Measurements from ENCODE around the gene KLK13.

Gene KLK13

DNA sequence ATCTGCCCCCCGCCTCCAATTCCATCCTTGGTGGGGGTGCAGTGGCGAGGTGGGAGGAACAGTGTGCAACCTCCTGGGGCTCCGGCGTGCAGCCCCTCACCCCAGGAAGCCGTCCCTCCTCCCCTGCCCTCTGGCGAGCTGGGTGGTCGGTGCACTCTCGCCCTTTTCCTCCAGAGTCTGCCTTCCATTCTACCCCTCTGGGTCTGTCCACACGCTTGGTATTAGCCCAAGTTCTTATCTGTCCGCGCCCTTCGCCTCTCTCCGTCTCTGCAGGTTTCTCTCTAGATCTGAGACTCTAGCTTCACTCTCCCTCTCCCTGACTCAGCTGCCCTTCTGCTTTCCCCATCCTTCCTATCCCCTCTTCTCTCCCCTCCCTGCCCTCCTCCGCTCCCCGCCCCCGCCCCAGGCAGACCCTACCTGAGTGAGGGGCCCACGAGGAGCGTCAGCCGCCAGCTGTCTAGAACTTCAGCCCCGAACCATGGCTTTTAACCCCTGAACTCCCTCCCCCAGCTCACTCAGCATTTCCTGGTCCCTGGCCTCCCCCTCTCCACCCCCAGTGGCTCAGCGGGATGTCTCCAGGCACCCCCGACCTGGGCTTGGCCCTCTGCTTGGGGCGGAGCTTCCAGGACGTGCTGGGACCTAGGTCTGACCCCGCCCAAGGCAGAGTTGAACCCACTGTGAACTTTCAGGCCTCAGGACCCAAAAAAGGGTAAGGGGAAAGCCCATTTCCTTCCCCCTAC, 499 bp upstream of the KLK13 start:
- DNase-seq (ENCODE audit: low read depth in 3 of 3, low spot score in 1 of 3) = no peak

- DNase-seq (ENCODE audit: low read depth in 3 of 3, low spot score in 1 of 3) = no peak
Measured at GRCh38 chr19:51063664-51064063, 1.2 kb downstream of the KLK13 start.

- DNase-seq (ENCODE audit: low read depth in 3 of 3, low spot score in 1 of 3) = no peak
Measured at GRCh38 chr19:51060973-51061372, 3.9 kb downstream of the KLK13 start.

DNA sequence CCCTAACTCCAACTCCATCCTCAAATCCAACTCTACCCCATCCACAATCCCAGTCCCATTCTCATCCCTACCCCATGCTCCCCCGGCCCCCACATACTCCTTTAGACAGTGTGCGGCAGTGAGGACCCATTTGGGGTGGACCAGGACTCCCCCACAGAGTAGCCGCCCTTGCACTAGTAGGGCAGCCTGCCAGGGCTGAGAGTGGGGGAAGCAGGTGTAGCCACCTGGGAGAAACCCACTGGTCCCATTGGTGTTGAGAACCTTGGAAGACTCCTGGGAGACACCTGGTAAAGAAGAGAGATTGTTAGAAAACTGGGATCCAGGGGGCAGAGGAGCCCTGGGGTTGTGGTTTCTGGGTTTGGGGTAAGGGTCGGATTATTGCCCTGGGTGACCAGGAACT, 4.6 kb downstream of the KLK13 start:
- no peak for DNase-seq (ENCODE audit: low read depth in 3 of 3, low spot score in 1 of 3)

DNA sequence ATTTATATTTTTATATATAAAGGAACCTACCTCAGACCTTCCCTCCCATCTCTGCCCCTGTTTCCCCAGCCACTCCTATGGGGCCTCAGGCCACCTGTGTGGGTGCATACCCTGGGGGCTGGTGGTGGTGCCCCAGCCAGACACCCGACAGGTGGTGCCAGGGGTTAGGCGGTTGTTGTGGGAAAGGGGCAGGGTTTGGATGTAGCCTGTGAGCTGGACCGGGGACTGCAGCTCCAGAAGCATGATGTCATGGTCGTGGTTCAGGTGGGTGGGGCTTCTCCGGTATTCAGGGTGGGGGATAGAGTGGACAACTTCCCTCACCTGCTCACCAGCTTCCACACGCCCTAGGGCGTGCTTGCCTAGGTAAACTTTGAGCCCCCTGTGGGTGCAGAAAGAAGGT, 5.2 kb downstream of the KLK13 start:
- no peak for DNase-seq (ENCODE audit: low read depth in 3 of 3, low spot score in 1 of 3)

- DNase-seq (ENCODE audit: low read depth in 3 of 3, low spot score in 1 of 3) = no peak
Measured at GRCh38 chr19:51055866-51056265, 9.0 kb downstream of the KLK13 start.

DNA sequence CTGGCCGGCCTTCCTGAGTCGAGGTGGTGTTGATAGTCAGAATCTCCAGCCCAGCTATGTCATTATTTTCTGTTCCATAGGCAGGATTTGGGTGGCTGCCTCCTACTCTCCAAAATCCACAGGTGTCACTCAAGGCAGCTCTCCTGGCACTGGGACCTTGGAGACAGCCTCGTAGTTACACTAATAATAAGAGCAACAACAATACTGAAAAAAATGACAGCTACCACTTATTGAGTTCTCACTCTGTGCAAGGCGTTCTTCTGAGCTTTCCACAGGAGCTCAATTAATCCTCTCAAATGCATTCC, 17.9 kb downstream of the KLK13 start:
- DNase-seq (ENCODE audit: low read depth in 3 of 3, low spot score in 1 of 3) = no peak

- no peak for DNase-seq (ENCODE audit: low read depth in 3 of 3, low spot score in 1 of 3)
Measured at GRCh38 chr19:51044327-51044726, 20.6 kb downstream of the KLK13 start.

DNA sequence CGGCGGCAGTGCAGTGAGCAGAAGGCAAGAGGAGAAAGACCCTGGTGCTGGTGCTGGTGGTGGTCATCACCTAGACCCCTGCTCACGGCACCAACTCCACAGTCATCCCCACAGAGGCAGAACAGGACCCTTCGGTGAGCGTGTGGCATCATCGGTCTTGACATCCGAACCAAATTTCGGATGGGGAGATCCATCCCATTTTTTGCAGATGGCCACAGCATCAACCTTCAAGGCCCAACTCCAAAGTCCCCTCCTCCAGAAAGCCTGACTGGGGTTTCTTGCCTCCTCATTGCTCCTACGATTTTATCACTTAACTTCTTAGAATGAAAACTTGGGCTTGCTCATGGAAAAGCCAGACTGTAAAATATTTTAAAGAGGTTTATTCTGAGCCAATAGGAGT, 21.4 kb downstream of the KLK13 start:
- DNase-seq (ENCODE audit: low read depth in 3 of 3, low spot score in 1 of 3) = no peak

DNA sequence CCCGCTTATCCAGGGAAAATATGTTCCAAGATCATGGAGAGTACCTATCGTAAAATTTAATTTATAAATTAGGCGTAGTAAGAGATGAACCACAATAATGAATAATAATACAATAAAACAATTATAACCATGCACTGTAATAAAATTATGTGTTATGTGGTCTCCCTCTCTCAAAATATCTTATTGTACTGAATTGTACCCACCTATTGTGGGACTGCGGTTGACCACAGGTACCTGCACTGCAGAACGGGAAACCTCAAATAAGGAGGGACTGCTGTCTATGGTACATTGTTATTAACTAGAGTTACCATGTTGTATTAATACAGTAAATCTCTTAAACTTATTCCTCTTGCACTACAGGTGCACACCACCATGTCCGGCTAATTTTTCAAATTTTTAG, 24.7 kb downstream of the KLK13 start:
- no peak for DNase-seq (ENCODE audit: low read depth in 3 of 3, low spot score in 1 of 3)

GRCh38 chr19:51036519-51036918, 28.4 kb downstream of the KLK13 start:
- DNase-seq (ENCODE audit: low read depth in 3 of 3, low spot score in 1 of 3) = no peak

DNA sequence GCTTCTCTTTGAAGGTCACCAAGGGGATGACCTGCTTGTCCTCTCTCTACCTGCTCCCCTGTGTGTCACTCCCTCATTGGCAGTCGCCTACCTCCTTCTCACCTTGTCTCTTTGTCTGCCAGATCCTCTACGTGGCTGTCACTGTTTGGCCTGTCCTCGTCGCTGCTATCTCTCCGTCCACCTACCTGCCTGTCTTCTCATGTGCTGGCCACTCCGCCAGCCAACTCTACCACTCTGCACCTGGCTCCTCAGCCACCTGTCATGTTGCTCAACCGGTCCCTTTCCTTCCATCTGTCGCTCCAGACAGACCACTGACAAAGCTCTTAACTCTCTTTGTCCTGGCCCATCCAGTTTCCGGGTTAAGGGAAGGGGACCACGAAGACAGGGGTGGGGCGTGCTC, 30.2 kb downstream of the KLK13 start, which contains the start of gene KLK12:
KLK12 (minus strand) TSS at position 299 of the 400 bp plus-strand sequence. CDS start 381 bp downstream, outside the sequence.
- no peak for DNase-seq (ENCODE audit: low read depth in 3 of 3, low spot score in 1 of 3)

DNA sequence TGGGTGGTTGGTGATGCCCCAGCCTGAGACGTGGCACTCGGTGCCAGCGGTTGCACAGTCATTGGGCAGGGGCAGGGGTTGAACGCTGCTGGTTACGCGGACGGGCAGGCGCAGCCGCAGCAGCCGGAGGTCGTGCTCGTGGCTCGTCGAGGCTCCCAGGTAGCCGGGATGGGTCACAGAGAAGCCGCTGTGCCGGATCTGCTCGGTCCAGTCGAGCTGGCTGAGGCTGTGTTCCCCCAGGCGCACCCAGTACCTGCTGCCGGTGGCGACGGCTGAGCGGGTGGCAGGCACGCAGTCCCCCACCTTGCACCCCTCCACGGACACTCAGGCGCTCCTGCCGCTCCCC, 33.0 kb downstream of the KLK13 start:
- no peak for DNase-seq (ENCODE audit: low read depth in 3 of 3, low spot score in 1 of 3)

DNA sequence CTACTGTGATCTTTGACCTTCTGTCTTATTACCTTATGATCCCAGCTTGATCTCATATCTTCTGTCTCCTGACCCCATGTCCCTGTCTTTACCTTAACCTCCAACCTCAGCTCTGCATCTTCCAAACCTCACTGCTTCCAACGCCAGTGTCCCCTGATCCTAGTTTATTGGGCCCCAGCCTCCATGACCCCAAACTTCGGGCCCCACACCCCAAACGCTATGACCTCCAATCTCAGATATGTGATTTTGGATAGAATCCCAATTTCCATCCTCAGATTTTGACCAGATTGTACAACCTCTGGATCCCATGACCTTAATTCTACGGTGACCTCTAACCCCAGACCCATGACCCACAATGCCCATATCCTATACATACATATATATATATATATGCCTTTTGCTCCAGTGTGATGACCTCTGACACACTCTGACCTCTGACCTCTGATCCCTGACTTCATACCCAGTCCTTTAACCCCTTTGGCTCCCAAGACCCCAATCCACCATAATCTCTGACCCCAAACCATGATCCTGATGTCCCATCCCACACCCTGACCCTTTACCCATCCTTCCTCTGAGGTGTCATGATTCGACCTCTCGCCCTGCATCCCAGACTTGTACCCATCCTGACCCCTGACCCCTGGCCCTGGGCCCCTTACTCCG, 33.5 kb downstream of the KLK13 start:
- no peak for DNase-seq (ENCODE audit: low read depth in 3 of 3, low spot score in 1 of 3)

- DNase-seq (ENCODE audit: low read depth in 3 of 3, low spot score in 1 of 3) = no peak
Measured at GRCh38 chr19:51030631-51031030, 34.3 kb downstream of the KLK13 start.

GRCh38 chr19:51029718-51030117, 35.2 kb downstream of the KLK13 start:
- no peak for DNase-seq (ENCODE audit: low read depth in 3 of 3, low spot score in 1 of 3)

- no peak for DNase-seq (ENCODE audit: low read depth in 3 of 3, low spot score in 1 of 3)
Measured at GRCh38 chr19:51027873-51028272, 37.0 kb downstream of the KLK13 start.

DNA sequence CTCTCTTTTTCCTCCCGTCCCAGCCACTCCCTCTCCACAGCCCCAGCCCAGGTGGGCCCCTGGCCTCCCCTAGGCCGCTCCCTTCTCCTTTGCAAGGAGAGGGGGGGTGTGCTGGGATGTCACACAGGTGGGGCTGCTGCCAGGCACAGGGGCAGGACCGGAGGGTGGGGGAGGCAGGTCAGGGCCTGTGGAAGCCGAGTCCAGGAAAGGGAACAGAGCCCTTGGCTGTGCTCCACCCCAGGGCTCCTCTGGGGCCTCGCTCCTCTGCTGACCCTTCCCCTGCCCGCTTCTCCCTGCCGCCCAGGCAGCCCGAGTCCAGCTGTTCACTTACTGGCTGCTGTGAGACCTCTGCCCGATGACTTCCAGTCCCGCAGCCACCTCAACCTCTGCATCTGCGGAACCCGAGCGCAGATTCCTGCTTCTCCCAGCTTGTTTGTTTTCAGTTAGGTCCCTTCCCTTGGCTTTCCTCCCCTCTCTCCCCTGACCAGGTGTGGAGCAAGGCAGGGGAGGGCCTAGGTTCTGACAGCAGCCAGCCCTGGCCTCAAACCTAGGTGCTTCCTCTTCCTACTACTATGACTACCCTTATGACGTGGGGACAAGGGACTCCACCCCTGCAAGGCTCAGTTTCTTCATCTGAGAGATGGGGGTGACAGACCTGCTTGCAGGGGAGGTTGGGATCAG, 37.6 kb downstream of the KLK13 start:
- no peak for DNase-seq (ENCODE audit: low read depth in 3 of 3, low spot score in 1 of 3)

DNA sequence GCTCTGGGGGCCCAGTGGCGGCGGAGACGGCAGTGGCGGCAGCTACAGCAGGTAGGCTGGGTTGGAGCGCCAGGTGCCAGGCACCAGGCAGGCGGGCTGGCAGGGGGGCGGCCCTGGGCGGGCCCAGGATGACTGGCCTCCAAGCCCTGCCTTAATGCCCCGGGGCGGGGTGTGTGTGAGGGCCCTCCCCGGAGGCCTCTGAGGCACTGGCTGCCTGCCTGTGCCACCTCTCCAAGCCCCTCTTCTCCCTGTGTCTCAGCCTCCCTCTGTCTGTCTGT, 38.4 kb downstream of the KLK13 start, which contains the start of gene KLK11:
KLK11 (minus strand) TSS at position 63 of the 278 bp plus-strand sequence. CDS start 985 bp downstream, outside the sequence.
- no peak for DNase-seq (ENCODE audit: low read depth in 3 of 3, low spot score in 1 of 3)

GRCh38 chr19:51025809-51026553, 38.9 kb downstream of the KLK13 start:
- no peak for DNase-seq (ENCODE audit: low read depth in 3 of 3, low spot score in 1 of 3)

- no peak for DNase-seq (ENCODE audit: low read depth in 3 of 3, low spot score in 1 of 3)
Measured at GRCh38 chr19:51025401-51025800, 39.5 kb downstream of the KLK13 start.

DNA sequence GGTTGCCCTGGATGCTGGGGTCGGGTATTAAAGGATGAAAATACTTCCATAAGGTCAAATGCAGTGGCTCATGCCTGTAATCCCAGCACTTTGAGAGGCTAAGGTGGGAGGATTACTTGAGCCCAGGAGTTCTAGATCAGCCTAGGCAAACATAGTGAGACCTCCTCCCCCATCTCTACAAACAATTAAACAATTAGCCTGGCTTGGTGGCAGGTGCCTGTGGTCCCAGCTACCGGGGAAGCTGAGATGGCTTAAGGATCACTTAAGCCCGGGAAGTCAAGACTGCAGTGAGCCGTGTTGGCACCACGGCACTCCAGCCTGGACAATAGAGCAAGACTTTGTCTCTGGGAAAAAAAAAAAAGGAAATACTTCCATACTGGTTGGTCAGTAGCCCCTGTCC, 40.0 kb downstream of the KLK13 start:
- no peak for DNase-seq (ENCODE audit: low read depth in 3 of 3, low spot score in 1 of 3)

Measured in stimulated activated CD4-positive, alpha-beta T cell treated with anti-CD3 and anti-CD28 coated beads, TNF-alpha, amount 100 ng/mL, for 1 hour (primary cell).